ENCODE results near the gene SLC7A8.
"Not testable (repeated sequence)": the region's sequence is repeated elsewhere in the genome, so short reads cannot be mapped to it uniquely, and the experiment has no call there.

Gene SLC7A8

DNA sequence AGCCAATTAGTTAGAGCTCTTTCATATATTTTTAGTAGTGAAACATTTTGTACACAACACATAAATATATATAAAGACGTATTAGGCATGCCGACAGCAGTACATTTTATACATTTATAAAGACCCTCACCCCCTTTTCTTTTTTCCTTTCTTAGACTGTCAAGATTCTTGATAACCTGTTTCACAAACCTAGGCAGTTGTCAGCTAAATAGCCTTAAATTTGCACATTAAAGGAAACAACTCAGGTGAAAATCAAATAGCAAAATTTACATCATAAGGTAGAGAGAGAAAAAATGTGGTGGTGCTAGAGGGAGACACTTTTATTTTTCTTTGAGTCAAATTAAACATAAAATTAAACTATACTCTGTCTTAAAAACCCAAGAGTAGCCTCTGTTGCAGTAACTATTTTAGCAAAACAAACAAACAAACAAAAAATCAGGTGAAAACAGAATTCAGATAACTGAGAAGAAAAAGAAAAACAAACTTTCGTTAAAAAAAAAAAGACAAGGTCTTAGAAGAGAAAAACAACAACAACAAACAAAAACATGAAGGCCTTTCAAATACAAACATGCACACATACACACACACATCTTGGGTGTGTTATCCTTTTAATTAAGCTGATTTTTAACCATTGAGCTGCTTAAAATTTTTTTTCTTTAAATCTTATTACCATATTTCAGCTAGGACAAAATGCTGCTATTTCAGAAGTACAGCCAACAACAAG, 23.1 kb upstream of the SLC7A8 start:
- no peak overlapping the region for H3K27ac Mint-ChIP-seq
- H3K4me1 Mint-ChIP-seq: peaks cover 17% of the 10 kb centered on the region
- no peak for TF ChIP-seq CTCF (IDR thresholded peaks at IDR 0.05)
- H3K4me3 Mint-ChIP-seq: no peak overlapping the region
- no peaks in the 10 kb centered on the region for H3K36me3 Mint-ChIP-seq (ENCODE audit: low read depth)
- no peak for DNase-seq
- H3K9me3 Mint-ChIP-seq: peaks cover 13% of the 10 kb centered on the region
- H3K27me3 Mint-ChIP-seq (ENCODE audit: low read depth, poor library complexity): peaks cover 5% of the 10 kb centered on the region

GRCh38 chr14:23202001-23202400, 18.5 kb upstream of the SLC7A8 start:
- H3K36me3 Mint-ChIP-seq (ENCODE audit: low read depth): no peaks in the 10 kb centered on the region
- H3K4me1 Mint-ChIP-seq: peaks cover 8% of the 10 kb centered on the region
- DNase-seq: no peak

DNA sequence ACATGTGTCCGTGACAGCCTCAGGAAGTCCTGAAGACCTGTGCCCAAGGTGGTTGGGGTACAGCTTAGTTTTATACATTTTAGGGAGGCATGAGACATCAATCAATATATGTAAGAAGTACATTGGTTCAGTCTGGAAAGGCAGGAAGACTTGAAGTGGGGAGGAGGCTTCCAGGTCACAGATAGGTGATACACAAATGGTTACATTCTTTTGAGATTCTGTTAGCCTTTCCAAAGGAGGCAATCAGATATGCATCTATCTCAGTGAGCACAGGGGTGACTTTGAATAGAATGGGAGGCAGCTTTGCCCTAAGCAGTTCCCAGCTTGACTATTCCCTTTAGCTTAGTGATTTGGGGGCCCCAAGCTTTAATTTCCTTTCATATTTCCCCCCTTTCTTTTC, 15.7 kb upstream of the SLC7A8 start:
- H3K4me3 Mint-ChIP-seq; H3K27me3 Mint-ChIP-seq (ENCODE audit: low read depth, poor library complexity); H3K36me3 Mint-ChIP-seq (ENCODE audit: low read depth); DNase-seq; H3K27ac Mint-ChIP-seq; H3K4me1 Mint-ChIP-seq: not testable (repeated sequence)
- H3K9me3 Mint-ChIP-seq: peaks cover 12% of the 10 kb centered on the region

More at GRCh38 chr14:23202001-23202400, 18.5 kb upstream of the SLC7A8 start:
- no peak for TF ChIP-seq CTCF (IDR thresholded peaks at IDR 0.05)
- Mint-ChIP-seq H3K9me3 (peaks cover 13% of the 10 kb centered on the region), H3K4me3 (no peak overlapping the region), H3K27ac (no peak overlapping the region), H3K27me3 (ENCODE audit: low read depth, poor library complexity) (peaks cover 8% of the 10 kb centered on the region)

DNA sequence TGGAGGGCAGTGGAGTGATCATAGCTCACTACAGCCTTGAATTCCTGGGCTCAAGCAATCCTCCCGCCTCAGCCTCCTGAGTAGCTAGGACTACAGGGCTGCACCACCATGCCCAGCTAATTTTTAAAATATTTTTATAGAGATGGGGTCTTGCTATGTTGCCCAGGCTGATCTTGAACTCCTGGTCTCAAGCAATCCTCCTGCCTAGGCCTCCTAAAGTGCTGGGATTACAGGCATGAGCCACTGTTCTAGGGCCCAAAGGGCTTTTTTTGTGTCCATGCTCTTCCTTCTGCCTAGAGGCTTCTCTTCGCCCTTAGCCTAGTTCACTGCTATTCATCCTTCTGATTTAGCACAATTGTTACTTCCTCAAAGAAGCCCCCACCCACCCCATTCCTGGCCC, 13.0 kb upstream of the SLC7A8 start:
- H3K4me3 Mint-ChIP-seq; H3K27ac Mint-ChIP-seq; DNase-seq; H3K9me3 Mint-ChIP-seq; H3K36me3 Mint-ChIP-seq (ENCODE audit: low read depth); H3K27me3 Mint-ChIP-seq (ENCODE audit: low read depth, poor library complexity); H3K4me1 Mint-ChIP-seq: not testable (repeated sequence)

DNA sequence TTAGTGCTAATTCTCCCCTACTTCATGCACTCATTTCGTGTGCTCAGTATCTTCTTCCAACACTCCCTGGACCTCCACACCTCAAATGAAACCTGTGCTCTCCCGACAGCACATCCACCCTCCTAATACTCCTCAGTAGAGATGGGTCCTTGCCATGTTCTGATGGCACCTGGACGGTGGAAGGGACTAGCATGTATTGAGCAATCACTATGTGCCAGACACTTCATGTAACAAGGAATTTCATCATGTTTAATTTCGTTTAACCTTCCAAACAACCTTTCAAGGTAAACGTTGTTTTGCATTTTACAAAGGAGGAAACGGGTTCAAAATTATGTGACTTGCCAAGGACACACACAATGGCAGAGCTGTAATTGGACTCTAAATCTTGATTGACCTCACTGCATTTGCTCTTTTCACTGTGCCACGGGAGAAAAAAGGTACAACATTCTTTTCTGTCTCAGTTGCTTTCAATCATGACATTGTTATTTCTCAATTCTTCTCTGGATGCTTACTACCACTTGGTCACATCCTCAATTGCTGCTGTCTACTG, 12.2 kb upstream of the SLC7A8 start:
- no peak for TF ChIP-seq CTCF (IDR thresholded peaks at IDR 0.05)
- peaks cover 6% of the 10 kb centered on the region for H3K27me3 Mint-ChIP-seq (ENCODE audit: low read depth, poor library complexity)
- H3K27ac Mint-ChIP-seq: peak overlapping the region; percentile 1
- no peaks in the 10 kb centered on the region for H3K36me3 Mint-ChIP-seq (ENCODE audit: low read depth)
- DNase-seq: no peak
- H3K4me1 Mint-ChIP-seq: no peaks in the 10 kb centered on the region
- peaks cover 4% of the 10 kb centered on the region for H3K9me3 Mint-ChIP-seq
- H3K4me3 Mint-ChIP-seq: no peak overlapping the region

DNA sequence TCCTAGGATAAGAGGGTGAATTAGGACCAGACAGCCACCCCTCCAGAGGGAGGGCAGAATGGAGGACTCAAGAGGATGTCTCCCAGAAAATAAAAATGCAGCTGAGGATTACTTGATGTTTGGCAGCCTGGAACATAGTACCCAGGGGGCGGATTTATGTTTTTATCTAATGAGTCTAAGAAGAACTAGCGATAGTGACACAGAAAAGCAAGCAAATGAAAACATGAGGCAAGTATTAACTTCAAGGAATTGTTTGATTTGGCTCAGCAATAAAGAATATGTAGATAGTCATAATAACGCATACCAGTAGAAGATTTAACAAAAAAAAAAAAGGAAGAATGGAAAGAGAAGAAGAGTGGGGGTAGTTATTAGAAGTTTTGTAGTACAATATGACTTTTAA, 10.0 kb upstream of the SLC7A8 start:
- peaks cover 3% of the 10 kb centered on the region for H3K27me3 Mint-ChIP-seq (ENCODE audit: low read depth, poor library complexity)
- peaks cover 4% of the 10 kb centered on the region for H3K9me3 Mint-ChIP-seq
- no peak overlapping the region for H3K4me3 Mint-ChIP-seq
- H3K4me1 Mint-ChIP-seq: no peaks in the 10 kb centered on the region
- peak overlapping the region; percentile 31 for H3K27ac Mint-ChIP-seq
- no peaks in the 10 kb centered on the region for H3K36me3 Mint-ChIP-seq (ENCODE audit: low read depth)
- TF ChIP-seq CTCF (IDR thresholded peaks at IDR 0.05): no peak
- no peak for DNase-seq

DNA sequence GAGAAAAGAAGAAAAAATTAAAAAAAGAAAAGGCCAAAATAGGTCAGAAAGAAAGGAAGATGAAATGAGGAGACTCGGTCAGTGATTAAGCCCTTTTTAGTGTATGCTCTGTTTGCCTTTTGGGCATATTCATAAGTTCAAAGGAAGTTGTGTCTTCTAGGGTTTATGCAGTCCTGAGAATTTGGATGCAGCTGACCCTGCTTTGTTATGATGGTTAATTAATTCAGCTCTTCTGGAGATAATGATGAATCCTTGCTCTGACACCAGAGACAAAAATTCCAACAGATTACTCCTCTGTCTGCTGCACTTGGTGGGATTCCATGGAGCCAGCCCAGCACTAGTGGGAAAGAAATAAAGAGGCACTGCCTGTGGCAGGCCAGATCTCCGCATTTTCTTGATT, 4.5 kb upstream of the SLC7A8 start:
- no peak overlapping the region for H3K27ac Mint-ChIP-seq
- H3K4me1 Mint-ChIP-seq: peaks cover 11% of the 10 kb centered on the region
- TF ChIP-seq CTCF (IDR thresholded peaks at IDR 0.05): no peak
- DNase-seq: no peak
- no peak overlapping the region for H3K4me3 Mint-ChIP-seq
- H3K9me3 Mint-ChIP-seq: no peaks in the 10 kb centered on the region
- H3K36me3 Mint-ChIP-seq (ENCODE audit: low read depth): no peaks in the 10 kb centered on the region
- no peaks in the 10 kb centered on the region for H3K27me3 Mint-ChIP-seq (ENCODE audit: low read depth, poor library complexity)
